GM12878 (cell line): Measurements from ENCODE around the gene DUSP15.

Experiments
- EZH2 ChIP-seq: IDR thresholded peaks from 2 replicates; pipeline ENCODE4 v1.6.1; 2012; ENCODE audit warnings: low read depth, mild to moderate bottlenecking, control low read depth, inconsistent platforms, low read length, borderline replicate concordance; ENCODE audit not compliant: control insufficient read depth
- SRF ChIP-seq, 2 experiments: IDR thresholded peaks; 2 replicates each; pipeline ENCODE4 v1.6.1; 2011; ENCODE audit warnings: low read depth in 2 of 2, low read length in 2 of 2, mild to moderate bottlenecking in 1 of 2, moderate library complexity in 1 of 2
- TAF1 ChIP-seq: IDR thresholded peaks from 2 replicates; pipeline ENCODE4 v1.6.1; 2011; ENCODE audit warnings: mild to moderate bottlenecking, low read depth, low read length, borderline replicate concordance
- TF ChIP-seq, protein P1 (sequence below): IDR thresholded peaks from 2 replicates; pipeline ENCODE4 v1.6.1; 2011; ENCODE audit warnings: mild to moderate bottlenecking, low read depth, low read length, moderate library complexity; ENCODE audit not compliant: insufficient replicate concordance

DNA sequence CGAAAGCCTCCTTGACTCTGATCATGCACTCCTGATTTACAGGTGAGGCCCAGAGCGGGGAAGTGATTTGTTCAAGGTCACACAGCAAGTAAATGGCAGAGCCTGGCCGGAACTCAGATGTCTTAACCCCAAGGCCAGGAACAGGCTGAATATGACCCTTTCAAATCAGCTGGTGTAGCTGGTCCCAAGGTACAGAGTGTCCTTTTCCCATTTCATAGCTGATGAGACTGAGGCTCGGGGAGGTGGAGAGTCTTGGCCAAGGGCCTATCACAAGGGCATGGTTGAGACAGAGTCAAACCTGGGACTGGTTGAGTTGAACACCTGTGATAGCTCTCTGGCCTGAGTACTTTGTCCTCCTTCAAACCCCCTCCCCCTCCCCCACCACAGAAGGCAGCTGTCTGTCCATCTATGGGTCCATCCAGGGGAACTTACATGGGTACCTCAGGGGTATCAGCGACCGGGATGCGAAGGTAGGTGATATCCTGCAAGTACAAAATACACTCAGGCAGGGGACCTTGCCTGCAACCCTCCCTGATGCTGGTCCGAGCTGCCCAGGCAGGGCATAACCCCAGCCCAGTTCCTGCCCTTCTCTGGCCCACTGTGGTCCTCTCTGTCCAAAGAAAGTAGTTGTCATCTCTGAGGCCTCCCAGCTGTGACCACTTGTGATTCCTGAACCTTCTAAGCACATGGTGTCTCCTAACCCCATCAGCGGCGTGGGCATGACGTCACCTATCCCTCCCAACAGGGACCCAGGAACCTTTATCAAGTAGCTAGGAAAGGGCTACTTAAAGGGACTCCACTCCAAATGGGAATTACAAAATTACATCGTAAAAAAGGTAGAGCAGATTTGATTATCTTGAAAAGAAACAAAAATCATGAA lies 5.6 kb downstream of the DUSP15 start:
- TF ChIP-seq TAF1 (no peak), EZH2 (no peak), SRF (IDR thresholded peaks at IDR 0.05; ENCODE audit: low read depth in 2 of 2, low read length in 2 of 2) (no peak)
- TF ChIP-seq, protein P1, sequence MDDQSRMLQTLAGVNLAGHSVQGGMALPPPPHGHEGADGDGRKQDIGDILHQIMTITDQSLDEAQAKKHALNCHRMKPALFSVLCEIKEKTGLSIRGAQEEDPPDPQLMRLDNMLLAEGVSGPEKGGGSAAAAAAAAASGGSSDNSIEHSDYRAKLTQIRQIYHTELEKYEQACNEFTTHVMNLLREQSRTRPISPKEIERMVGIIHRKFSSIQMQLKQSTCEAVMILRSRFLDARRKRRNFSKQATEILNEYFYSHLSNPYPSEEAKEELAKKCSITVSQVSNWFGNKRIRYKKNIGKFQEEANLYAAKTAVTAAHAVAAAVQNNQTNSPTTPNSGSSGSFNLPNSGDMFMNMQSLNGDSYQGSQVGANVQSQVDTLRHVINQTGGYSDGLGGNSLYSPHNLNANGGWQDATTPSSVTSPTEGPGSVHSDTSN = no peak
